Measurements from ENCODE around the gene CATSPER4. TPM values are rescaled to one million over a fixed set of nuclear protein-coding genes. Genes with fewer than 3 reads are reported as not detected.

CATSPER4 gene
- total RNA-seq, 6 experiments from 2014 or later, result not detected

DNA sequence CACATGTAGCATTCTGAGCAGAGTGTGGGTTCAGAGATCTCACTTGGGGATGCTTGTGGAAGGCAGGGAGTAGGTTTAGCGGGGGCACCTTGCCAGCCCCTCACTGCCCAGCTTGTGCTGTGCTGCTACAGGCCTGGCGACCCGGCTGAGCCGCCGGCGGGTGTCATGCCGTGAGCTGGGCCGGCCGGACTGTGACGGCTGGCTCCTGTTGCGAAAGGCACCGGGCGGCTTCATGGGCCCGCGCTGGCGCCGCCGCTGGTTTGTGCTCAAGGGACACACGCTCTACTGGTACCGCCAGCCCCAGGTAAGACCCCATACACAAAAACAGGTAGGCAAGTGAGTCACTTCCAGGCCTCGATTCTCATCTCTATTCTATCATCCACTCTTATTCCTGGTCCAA, 5.5 kb upstream of the CATSPER4 start:
- Mint-ChIP-seq H3K27me3 (ENCODE audit: insufficient read depth) (peaks cover 16% of the 10 kb centered on the region), H3K9me3 (no peaks in the 10 kb centered on the region), H3K36me3 (ENCODE audit: low read depth) (no peaks in the 10 kb centered on the region), H3K4me3 (no peak overlapping the region), H3K4me1 (ENCODE audit: low read depth) (no peaks in the 10 kb centered on the region), H3K27ac (no peak overlapping the region)
- DNase-seq, result no peak
- TF ChIP-seq, protein P1, sequence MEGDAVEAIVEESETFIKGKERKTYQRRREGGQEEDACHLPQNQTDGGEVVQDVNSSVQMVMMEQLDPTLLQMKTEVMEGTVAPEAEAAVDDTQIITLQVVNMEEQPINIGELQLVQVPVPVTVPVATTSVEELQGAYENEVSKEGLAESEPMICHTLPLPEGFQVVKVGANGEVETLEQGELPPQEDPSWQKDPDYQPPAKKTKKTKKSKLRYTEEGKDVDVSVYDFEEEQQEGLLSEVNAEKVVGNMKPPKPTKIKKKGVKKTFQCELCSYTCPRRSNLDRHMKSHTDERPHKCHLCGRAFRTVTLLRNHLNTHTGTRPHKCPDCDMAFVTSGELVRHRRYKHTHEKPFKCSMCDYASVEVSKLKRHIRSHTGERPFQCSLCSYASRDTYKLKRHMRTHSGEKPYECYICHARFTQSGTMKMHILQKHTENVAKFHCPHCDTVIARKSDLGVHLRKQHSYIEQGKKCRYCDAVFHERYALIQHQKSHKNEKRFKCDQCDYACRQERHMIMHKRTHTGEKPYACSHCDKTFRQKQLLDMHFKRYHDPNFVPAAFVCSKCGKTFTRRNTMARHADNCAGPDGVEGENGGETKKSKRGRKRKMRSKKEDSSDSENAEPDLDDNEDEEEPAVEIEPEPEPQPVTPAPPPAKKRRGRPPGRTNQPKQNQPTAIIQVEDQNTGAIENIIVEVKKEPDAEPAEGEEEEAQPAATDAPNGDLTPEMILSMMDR (IDR thresholded peaks at IDR 0.05), result no peak

DNA sequence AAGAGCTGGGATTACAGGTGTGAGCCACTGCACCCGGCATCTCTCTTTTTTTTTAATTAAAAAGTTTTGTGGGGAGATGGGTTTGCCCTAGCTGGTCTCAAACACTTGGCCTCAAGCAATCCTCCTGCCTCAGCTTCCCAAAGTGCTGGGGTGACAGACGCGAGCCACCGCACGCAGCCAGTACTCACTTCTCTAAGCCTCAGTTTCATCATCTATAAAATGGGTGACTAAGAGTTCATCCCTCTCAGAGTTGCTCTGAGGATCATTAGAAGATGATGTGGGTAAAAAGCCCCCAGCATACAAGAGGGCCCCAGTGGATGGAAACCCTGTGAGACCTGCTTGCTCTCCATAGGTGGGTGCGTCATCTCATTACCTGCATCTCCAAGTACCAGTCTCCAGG, 2.5 kb upstream of the CATSPER4 start:
- no peaks in the 10 kb centered on the region for H3K9me3 Mint-ChIP-seq
- H3K27me3 Mint-ChIP-seq (ENCODE audit: insufficient read depth), result peaks cover 20% of the 10 kb centered on the region
- DNase-seq, result no peak
- no peaks in the 10 kb centered on the region for H3K4me1 Mint-ChIP-seq (ENCODE audit: low read depth)
- H3K27ac Mint-ChIP-seq, result no peak overlapping the region
- H3K36me3 Mint-ChIP-seq (ENCODE audit: low read depth), result no peaks in the 10 kb centered on the region
- TF ChIP-seq, protein P1 (IDR thresholded peaks at IDR 0.05), result no peak
- no peak overlapping the region for H3K4me3 Mint-ChIP-seq

GRCh38 chr1:26188477-26188876, 1.9 kb upstream of the CATSPER4 start:
- no peak overlapping the region for H3K4me3 Mint-ChIP-seq

DNA sequence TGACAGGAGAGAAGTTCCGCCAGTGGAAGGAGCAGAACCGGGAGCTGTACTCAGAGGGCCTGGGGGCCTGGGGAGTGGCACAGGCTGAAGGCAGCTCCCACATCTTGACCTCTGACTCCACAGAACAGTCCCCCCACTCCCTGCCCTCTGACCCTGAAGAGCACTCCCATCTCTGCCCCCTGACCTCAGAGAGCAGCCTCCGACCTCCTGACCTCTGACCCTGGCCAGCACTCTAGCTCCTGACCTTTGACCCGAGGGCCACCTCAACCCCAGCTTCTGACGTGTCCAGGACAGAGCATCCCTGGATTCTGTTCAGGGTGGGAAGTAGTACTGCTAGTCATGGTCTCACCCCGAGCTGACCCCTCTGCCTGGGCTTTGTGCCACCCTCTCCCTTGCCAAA, 1.1 kb upstream of the CATSPER4 start:
- Mint-ChIP-seq H3K27me3 (ENCODE audit: insufficient read depth) (peaks cover 26% of the 10 kb centered on the region), H3K4me3 (no peak overlapping the region), H3K27ac (no peak overlapping the region), H3K36me3 (ENCODE audit: low read depth) (no peaks in the 10 kb centered on the region), H3K4me1 (ENCODE audit: low read depth) (no peaks in the 10 kb centered on the region), H3K9me3 (no peaks in the 10 kb centered on the region)
- DNase-seq, result no peak
- TF ChIP-seq, protein P1 (IDR thresholded peaks at IDR 0.05), result no peak

More at GRCh38 chr1:26188477-26188876, 1.9 kb upstream of the CATSPER4 start:
- Mint-ChIP-seq H3K27me3 (ENCODE audit: insufficient read depth) (peaks cover 23% of the 10 kb centered on the region), H3K27ac (no peak overlapping the region), H3K4me1 (ENCODE audit: low read depth) (no peaks in the 10 kb centered on the region), H3K36me3 (ENCODE audit: low read depth) (no peaks in the 10 kb centered on the region), H3K9me3 (no peaks in the 10 kb centered on the region)
- DNase-seq, result no peak
- TF ChIP-seq, protein P1 (IDR thresholded peaks at IDR 0.05), result no peak

GRCh38 chr1:26189751-26190275, 589 bp upstream of the CATSPER4 start:
- Mint-ChIP-seq H3K4me3 (no peak overlapping the region), H3K27ac (no peak overlapping the region), H3K27me3 (ENCODE audit: insufficient read depth) (peaks cover 30% of the 10 kb centered on the region), H3K9me3 (no peaks in the 10 kb centered on the region), H3K36me3 (ENCODE audit: low read depth) (no peaks in the 10 kb centered on the region), H3K4me1 (ENCODE audit: low read depth) (no peaks in the 10 kb centered on the region)
- no peak for DNase-seq
- TF ChIP-seq, protein P1 (IDR thresholded peaks at IDR 0.05), result no peak

GRCh38 chr1:26191739-26192138, 1.3 kb downstream of the CATSPER4 start:
- Mint-ChIP-seq H3K4me1 (ENCODE audit: low read depth) (no peaks in the 10 kb centered on the region), H3K4me3 (no peak overlapping the region), H3K27ac (no peak overlapping the region), H3K9me3 (no peaks in the 10 kb centered on the region), H3K27me3 (ENCODE audit: insufficient read depth) (peaks cover 21% of the 10 kb centered on the region), H3K36me3 (ENCODE audit: low read depth) (no peaks in the 10 kb centered on the region)
- TF ChIP-seq, protein P1 (IDR thresholded peaks at IDR 0.05), result no peak
- DNase-seq, result no peak

All from HFFc6 (cell line).